Measurements from ENCODE around the gene IKBKE. TPM values are rescaled to one million over a fixed set of nuclear protein-coding genes. Genes with fewer than 3 reads are reported as not detected.

IKBKE gene
- total and polyA plus RNA-seq, 2 of the 8 experiments (the other 6 are each of a cell fraction or from before 2014, with no cell fraction given) = 8.6 to 12.0 TPM

DNA sequence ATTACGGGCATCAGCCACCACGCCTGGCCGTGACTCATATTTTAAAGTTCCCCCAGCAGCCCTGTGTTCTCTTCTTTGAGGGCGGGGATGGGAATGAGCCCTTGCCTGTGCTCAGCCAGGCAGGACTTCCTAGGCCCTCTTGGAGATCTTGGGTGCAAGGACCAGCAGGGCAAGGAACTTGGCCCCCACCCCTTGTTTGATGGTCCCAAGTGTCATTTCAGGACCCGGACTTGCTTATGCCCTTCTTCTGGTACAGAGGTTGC is 46.4 kb downstream of the IKBKE start:
- no peak overlapping the region for H3K56ac ChIP-seq (replicated peaks; ENCODE audit: insufficient read length, low read depth, low read length)
- CTCF ChIA-PET (ENCODE audit: partially characterized antibody) = interaction anchor here (0.9 to 5.8 kb wide), 7 partner anchors 27 to 67 kb away, joined by 3 to 29 read pairs (median 10); no protein-coding TSS in a partner anchor
- H2BK12ac ChIP-seq (ENCODE audit: low read depth, low read length) = no peak overlapping the region
- no peak overlapping the region for H3K27ac ChIP-seq (ENCODE audit: low read depth, low read length)
- no peak overlapping the region for H3K4me2 ChIP-seq (ENCODE audit: insufficient read depth in 1 of 2, low read depth in 2 of 2, low read length in 2 of 2)
- H3K4me3 ChIP-seq (ENCODE audit: extremely low read depth in 1 of 4, insufficient read depth in 2 of 4, low read depth in 3 of 4, low read length in 4 of 4) = no peak overlapping the region
- no peak overlapping the region for H2AFZ ChIP-seq (ENCODE audit: low read length)
- H3K14ac ChIP-seq (ENCODE audit: insufficient read length) = no peak overlapping the region
- H3K9ac ChIP-seq (replicated peaks in 1 of 4; ENCODE audit: extremely low read depth in 1 of 4, low read depth in 3 of 4, low read length in 3 of 4) = no peak overlapping the region
- WGBS, 2 experiments (ENCODE audit: extremely low coverage in 1 of 2, insufficient coverage in 1 of 2, insufficient read length in 1 of 2, insufficient replicate concordance in 2 of 2, low coverage in 1 of 2, low lambda C conversion rate in 2 of 2, missing lambda C conversion rate in 1 of 2) = 71% methylated on average over 5 of the region's 5 CpGs; no CpG with 5 or more reads in 1 of the 2 experiments
- H3K23ac ChIP-seq (ENCODE audit: insufficient read length) = no peak overlapping the region
- no peak overlapping the region for H3K18ac ChIP-seq (ENCODE audit: extremely low read depth, low read length)
- no peak overlapping the region for H2BK5ac ChIP-seq (ENCODE audit: low read depth, low read length)
- FAIRE-seq (no peak), DNase-seq (ENCODE audit: low read depth in 1 of 2, low spot score in 2 of 2) (no peak)
- H4K8ac ChIP-seq (ENCODE audit: extremely low read depth, insufficient read depth, low read length) = no peak overlapping the region
- H2BK120ac ChIP-seq (replicated peaks; ENCODE audit: low read depth, low read length) = no peak overlapping the region
- H3K9me3 ChIP-seq (ENCODE audit: insufficient read depth in 2 of 2, low read depth in 1 of 2, low read length in 1 of 2) = no peaks in the 10 kb centered on the region
- no peak overlapping the region for H2BK15ac ChIP-seq (ENCODE audit: low read length)
- H4K91ac ChIP-seq (replicated peaks; ENCODE audit: insufficient read length, low read length) = no peak overlapping the region
- H2AK5ac ChIP-seq (ENCODE audit: low read depth, low read length) = no peak overlapping the region; the same call in 1 of the 2 replicates
- no peaks in the 10 kb centered on the region for H3K79me2 ChIP-seq (ENCODE audit: control insufficient read depth in 1 of 2, insufficient read depth in 2 of 2, low read length in 2 of 2)
- TF ChIP-seq MAX (IDR thresholded peaks at IDR 0.05) (no peak), RAD21 (IDR thresholded peaks at IDR 0.05 in 1 of 2, conservative IDR thresholded peaks at IDR 0.05 in 1 of 2; ENCODE audit: low read depth in 2 of 2, low read length in 2 of 2) (no peak), POU5F1 (IDR thresholded peaks at IDR 0.05; ENCODE audit: low read depth, low read length) (no peak)
- peaks cover 3 to 11% (median 6%) of the 10 kb centered on the region in 4 experiments; a peak in 4 of 7 replicates for H3K4me1 ChIP-seq (replicated peaks in 1 of 4; ENCODE audit: control insufficient read depth in 3 of 4, insufficient read depth in 4 of 4, low read length in 3 of 4)
- H4K5ac ChIP-seq (ENCODE audit: insufficient read length, low read depth, low read length) = no peak overlapping the region
- H4K20me1 ChIP-seq (replicated peaks in 1 of 2; ENCODE audit: control insufficient read depth in 1 of 2, insufficient read depth in 2 of 2, low read length in 2 of 2) = peaks cover 0 to 2% of the 10 kb centered on the region in 2 experiments
- H3K23me2 ChIP-seq (ENCODE audit: low read depth, low read length) = no peaks in the 10 kb centered on the region
- H3K4ac ChIP-seq (replicated peaks; ENCODE audit: insufficient read length, low read depth, low read length) = no peak overlapping the region
- POLR2A ChIA-PET (ENCODE audit: partially characterized antibody) = interaction anchor here (1.5 to 2.2 kb wide), 2 partner anchors 10 to 95 kb away, joined by 4 to 6 read pairs; partner anchors contain the start of genes EIF2D and RASSF5
- no peaks in the 10 kb centered on the region for H3K27me3 ChIP-seq (replicated peaks in 1 of 4; ENCODE audit: control insufficient read depth in 3 of 4, extremely low read depth in 1 of 4, insufficient read depth in 3 of 4, low read length in 3 of 4)
- H3K36me3 ChIP-seq (ENCODE audit: control insufficient read depth in 2 of 4, insufficient read depth in 4 of 4, low read length in 3 of 4) = no peaks in the 10 kb centered on the region
- H3K79me1 ChIP-seq (ENCODE audit: low read depth, low read length) = no peaks in the 10 kb centered on the region
- no peak overlapping the region for H2BK20ac ChIP-seq (ENCODE audit: low read length)

Data from H1 (cell line).